Breast epithelium (tissue), 3 donors: ENCODE results near the gene PRMT2.

ENCODE experiments used
- CTCF ChIP-seq, 3 donors: fragments of 450-650 bp; IDR thresholded peaks; one replicate each; pipeline ENCODE4 v1.5.1; 2016 to 2017; ENCODE audit warnings: antibody characterized with exemption in 3 of 3, mild to moderate bottlenecking in 3 of 3, moderate library complexity in 3 of 3
- POLR2A ChIP-seq: fragments of 450-650 bp; IDR thresholded peaks from one replicate; pipeline ENCODE4 v1.6.1; 2016; ENCODE audit warnings: antibody characterized with exemption, mild to moderate bottlenecking, moderate library complexity
- POLR2AphosphoS5 ChIP-seq, 3 donors: sonication (generic); formaldehyde crosslinking; IDR thresholded peaks; one replicate each; pipeline ENCODE4 v1.6.1; 2017; ENCODE audit warnings: antibody characterized with exemption in 3 of 3

GRCh38 chr21:46633566-46633965 lies 1.9 kb upstream of the PRMT2 start:
- TF ChIP-seq CTCF (IDR thresholded peaks at IDR 0.05) = no peak
- no peak for TF ChIP-seq POLR2A
- TF ChIP-seq POLR2AphosphoS5 (IDR thresholded peaks at IDR 0.05) = no peak
